Middle frontal gyrus (tissue), 1 donor: ENCODE data around the gene NECTIN4.

Experiments used
- DNase-seq: peaks from one replicate; pipeline ENCODE4 v3.0.0-alpha.2; 2015; ENCODE audit warnings: low spot score; ENCODE audit errors: extremely low spot score

NECTIN4 gene

DNA sequence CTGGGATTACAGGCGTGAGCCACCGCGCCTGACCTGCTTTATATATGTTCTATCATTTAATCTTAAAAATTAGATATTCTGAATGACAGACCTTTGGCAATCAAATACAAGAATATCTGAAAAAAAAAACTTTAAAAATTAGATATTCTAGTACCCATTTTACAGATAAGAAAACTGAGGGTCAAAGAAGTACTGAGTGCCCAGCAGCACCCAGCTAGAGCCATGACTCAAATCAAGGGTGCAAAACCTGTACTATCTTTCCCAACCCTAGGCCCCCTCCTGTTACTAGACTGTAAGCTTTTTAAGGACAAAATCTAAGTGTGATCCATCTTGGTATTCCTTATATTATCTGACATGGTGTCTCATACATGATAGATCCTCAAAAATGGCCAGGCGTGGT is 27.9 kb downstream of the NECTIN4 start:
- DNase-seq: no peak

DNA sequence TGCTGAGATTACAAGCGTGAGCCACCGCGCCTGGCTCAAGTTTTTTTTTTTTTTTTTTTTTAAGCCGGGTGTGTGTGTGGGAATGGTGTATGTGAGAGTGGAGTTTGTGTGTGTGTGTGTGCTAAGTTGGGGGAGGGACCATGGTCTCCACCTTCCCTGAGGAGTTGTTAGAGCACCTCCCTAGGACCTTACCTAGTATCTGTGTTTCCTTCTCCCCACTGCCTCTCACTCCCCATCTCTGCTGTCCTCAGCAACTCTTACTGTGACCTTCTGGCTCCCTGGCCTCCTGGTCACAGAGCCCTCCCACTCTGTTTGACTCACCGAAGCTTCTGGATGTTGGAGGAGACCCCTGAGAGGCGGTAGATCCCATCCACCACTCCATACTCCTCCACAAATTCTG is 30.1 kb downstream of the NECTIN4 start:
- DNase-seq: no peak

DNA sequence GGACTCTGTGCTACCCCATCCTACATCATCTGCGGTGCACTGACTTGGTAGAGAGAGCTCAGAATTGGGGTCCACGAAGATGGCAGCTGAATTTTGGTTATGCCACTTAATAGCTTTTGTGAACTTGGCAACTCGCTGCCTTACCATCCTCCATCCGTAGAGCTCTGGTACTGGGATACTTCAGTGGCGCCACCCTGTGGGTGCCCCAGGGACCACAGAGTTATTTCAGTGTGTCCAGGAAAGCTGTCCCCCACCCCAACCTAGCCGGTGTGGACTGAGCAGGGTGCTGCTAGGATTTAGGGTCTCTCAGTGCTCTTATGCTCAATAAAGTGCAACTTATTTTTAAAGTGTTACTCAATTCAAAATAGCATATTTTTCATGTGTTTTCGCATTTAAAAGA is 34.6 kb downstream of the NECTIN4 start:
- no peak for DNase-seq

DNA sequence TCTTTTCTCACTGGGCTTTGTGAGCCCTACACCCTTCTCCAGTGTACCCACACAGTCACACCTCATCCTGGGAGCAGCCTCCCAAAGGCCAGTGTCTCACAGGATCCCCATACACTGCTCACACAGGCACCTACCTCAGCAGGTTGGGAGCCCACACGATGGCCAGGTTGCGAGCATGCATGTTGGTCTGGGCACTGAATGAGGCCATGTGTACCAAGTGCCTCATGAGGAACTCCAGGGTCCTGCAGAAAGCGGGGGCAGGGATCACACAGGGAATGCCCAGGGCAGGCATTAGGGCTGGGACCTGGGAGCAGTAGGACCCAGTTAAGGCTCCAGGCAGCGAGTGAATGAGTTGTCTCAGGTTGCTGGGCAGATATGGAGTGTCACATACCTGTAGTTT is 35.1 kb downstream of the NECTIN4 start:
- DNase-seq: no peak

DNA sequence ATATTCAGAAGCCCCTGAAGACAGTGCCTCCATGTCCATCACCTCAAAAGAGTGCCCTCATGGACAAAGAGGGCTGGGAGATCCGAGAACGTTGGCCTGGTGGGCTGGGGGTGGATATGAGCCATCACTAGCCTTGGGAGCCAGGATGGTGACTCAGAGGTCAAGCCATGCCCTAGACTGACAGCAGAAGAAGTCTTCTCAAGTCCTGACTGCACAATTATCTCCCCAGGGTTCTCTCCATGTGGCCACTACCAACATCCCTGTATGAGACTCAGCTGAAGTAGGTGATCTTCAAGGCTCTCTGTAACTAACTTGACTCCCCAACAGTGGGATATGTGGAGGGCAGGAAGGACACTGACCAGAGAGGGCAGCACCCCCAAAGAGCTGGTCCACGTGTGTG is 36.5 kb downstream of the NECTIN4 start:
- no peak for DNase-seq

DNA sequence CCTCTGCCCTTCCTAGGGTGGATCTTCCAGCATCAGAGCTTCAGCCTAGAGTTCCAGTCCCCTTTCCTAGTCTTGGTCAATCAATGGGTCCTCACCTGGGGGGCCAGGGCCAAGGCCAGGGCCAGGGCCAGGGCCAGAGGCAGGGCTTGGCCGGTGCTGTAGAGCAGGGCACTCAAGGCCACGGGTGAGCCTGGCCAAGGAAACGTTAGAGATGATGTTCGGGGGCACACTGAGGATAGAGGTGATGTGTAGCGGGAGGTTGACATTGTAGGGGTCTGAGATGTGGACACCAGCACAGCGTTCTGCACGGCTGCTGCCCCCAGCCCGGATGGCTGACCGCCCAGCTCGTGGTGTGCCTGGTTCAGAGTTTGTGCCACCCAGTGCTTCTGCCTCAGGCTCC is 38.1 kb downstream of the NECTIN4 start:
- DNase-seq: no peak

DNA sequence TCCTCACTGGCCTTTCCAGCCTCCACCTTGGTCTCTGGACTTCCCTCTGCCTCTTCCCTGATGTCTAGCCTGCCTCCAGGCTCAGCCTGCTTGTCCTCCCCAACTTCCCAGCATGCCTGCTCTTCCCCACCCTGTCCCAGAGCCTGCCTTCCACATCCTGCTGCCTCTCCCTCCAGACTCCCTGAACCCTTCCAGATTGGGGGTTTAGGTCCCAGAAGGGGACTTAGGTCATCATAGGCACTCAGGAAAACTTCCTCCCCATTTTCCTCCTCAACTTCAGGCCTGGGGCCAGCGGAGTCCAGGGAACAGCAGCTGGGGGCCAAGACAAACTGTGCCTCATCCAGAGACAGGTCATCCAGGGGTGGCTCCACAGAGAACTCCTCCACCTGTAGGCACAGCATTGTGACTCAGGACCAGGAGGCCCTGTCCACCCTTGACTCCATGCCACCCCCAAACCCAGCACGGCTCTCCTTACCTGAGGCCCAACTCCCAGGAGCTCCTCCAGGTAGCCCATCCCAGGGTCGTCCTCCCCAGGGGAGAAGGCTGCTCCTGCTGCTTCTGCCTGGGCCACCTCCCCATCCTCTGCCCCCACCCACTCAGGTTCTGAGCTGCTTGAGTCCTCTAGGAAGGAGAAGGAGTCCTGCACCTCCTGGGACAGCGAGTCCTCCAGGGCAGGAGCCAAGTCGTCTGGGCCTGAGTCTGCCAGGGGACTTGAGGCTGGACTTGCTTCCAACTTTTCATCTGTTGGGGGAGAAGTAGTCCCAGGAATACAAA is 40.2 kb downstream of the NECTIN4 start:
- no peak for DNase-seq

DNA sequence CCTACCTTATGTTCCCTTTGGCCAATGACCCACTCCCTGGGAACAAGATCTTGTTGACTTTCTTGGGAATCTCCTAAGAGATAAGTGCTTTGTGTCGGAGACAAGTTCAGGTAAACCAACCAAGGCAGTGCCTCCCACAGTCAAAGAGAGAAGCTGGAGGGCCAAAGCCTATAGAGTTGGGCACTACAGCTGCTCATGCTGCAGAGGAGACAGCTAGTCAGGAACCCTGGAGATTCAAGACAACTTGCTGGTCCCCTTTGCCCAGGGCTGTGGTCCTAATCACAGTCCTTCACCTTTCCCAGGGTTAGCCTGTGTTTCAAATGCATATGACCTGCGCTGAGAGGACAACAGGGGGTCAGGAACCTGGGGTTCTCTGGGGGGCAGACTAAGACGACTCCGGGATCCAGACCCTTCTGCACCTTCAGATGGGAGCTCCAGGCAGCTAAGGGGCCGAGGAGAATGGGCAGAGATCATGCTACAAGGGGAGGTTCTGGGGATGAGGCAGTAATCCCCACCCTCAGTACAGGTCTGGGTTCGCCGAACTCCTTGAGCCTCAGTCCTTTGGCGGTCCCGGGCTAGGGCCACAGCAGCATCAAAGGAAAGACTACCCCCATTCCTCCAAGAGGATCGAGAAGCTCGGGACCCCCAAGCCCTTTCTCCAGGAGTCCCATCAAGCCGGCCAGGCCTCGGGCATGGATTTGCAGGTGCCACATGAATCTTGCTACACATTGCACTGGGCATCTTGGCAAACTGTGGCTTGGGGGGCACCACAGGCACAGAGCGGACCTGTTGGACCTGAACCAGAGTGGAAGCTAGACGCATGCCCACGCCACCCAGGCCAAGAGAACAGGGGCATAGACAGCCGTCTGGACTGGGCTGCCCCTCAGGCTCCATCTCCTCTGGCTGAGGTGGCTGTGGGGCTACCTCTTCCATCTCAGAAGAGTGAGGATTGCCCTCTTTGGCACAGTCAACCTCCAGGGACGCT is 41.6 kb downstream of the NECTIN4 start:
- no peak for DNase-seq

DNA sequence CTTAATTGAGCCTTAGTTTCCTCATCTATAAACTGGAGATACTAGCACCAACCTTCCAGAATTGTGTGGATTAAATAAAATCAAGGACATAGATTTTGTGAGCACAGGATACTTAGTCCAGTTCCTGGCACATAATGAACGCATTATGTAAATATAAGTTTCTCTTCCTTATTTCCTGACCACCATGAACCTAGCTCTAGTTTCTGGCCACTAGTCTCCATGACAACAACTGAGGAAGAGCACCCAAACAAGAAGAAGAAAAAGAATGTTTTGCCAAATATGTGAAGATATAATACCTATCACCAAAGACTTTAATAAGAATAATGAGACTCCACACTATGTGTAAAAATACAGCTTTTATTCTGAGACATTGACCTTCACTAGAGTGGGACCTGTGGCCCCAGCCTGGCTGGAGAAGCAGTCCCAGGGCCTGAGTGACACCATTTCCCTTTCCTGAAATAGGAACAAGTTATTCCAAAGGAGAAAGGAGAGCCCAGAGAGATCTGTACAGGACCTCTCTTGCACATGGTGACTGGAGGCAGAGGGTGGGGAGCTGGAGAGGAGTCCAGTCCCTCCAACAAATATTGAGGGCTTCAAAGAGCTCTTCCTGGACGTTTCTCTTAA is 42.6 kb downstream of the NECTIN4 start:
- no peak for DNase-seq

DNA sequence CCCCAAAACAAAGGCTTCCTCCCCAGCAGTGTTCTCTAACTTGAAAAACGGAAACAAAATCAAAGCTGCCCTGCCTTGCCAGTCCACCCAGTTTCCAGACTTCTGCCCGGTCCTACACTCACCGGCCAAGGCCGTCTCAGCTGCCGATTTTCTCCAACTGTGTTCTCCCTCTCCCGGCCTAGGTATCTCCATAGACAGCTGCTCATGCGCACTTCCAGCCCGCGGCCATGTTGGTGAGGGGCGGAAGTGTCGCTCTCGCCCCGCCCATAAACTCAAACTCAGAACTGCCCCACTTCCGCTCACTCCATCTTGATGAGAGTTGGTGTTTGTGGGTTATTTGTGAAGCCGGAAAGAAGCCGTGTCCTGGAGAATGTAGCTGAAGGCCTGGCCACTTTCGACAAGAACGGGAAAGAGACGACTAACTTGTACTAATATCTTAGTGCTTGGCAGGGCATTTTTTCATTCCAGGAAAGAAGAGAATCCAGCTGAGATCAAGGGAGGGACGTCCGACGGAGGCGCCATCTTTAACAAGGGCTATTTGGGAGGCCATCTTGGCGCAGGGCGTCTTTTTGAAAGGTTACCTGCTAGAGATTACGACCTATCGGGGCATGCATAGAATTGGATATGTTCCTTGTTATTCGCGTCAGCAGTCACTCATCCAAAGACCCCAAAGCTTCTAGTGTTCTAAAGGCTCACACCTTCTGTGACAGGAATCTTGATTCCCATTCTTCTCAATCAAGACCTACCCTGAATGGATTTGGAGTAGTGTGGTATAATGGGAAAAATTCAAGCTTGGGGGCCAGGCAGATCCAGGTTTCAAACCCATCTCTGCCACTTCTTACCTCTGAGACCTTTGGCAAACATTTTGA is 43.4 kb downstream of the NECTIN4 start, which contains the start of gene USF1:
TSS of gene USF1 (minus strand) at position 242 of the 869 bp plus-strand sequence. CDS start 2,702 bp downstream, outside the sequence.
- DNase-seq: peak; percentile 96

DNA sequence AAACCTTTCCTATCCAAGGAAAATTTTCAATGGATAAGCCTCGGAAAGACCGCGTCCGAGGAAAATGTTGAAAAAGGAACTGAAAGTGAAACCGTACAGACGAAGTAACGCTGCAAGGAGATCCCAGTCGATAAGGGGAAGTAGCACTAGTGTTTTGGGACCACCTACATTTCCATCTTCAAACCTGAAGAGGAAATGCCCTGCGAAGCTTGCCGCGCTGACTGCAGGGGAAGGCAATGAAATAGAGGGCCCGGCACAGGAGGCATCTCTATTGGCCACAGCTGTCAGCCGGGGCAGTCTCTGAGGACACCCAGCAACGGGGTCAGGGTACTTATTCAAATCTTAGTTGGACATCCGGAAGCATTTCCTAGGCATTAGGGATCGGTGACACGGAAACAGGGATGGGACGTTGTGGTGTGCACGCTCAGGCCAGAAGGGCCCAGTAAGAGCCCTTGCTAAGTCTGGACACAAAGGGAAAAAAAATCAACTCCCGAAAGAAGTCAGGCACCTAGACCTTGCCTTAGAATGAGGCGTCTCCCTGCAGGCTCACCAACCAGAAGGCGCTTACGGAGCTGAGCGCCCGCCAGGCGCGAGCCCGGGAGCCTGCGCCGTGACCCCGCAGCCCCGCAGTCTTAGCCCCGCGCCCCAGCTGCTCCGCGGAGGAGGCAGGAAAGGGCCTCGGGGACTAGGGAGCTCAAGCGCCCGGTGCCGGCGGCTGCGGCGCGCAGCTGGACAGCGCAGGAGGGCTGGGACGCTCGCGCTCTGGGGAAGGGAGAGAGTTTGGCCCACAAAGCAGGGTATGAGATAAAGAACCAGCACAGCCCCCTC is 44.2 kb downstream of the NECTIN4 start:
- peak; percentile 20 for DNase-seq

DNA sequence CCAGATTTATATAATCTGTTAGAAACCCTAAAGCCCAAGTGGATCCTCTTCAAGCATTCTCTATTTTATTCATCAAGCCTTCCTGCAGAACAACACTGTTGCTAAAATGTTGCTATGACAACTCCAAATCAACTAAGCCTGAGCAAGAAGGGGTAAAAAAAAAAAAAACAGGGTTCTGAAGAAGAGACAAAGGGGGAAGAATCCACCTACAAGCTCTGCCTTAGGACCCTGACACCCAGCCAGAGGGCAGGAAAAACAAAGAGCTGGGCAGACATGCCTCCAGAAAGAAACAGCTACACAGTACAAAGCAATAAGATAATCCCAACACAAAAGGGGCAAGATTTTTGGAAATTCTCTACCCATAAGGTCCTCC is 44.8 kb downstream of the NECTIN4 start:
- no peak for DNase-seq

DNA sequence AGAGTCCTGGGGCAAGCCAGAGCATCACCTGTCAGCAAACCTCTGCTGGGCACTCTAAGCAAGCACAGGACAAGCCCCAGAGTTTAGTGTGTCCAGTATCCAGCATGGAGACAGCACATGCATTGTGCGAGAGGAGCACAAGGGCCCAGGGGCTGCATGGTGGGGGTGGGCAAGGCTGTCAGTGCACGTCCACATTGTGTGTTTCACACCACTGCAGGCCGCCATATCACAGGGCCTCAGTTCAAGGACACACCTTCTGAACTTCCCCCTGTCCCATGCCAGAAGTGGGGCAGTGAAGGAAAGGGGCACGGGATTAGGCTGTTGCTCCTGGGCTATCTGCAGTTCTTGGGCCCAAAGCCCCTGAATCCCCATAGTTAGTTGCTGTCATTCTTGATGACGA is 49.8 kb downstream of the NECTIN4 start:
- no peak for DNase-seq

DNA sequence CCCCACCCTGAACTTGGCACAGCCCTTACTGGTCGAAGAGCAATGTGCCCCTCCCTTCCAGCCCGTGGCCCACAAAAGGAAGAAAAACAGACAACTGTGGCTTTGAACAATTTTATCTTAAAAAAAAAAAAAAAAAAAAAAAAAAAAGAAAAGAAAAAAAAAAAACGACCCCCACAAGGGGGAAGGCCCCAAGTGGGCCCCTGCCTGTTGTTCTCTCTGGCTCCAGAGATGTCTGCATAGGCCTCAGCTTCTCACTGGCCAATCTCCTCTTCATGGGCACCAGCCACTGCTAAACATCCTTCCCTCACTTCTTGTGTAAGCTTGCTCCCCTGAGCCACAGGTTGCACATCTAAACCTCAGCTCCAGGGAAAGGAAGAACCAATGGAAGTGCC is 50.2 kb downstream of the NECTIN4 start:
- DNase-seq: no peak

DNA sequence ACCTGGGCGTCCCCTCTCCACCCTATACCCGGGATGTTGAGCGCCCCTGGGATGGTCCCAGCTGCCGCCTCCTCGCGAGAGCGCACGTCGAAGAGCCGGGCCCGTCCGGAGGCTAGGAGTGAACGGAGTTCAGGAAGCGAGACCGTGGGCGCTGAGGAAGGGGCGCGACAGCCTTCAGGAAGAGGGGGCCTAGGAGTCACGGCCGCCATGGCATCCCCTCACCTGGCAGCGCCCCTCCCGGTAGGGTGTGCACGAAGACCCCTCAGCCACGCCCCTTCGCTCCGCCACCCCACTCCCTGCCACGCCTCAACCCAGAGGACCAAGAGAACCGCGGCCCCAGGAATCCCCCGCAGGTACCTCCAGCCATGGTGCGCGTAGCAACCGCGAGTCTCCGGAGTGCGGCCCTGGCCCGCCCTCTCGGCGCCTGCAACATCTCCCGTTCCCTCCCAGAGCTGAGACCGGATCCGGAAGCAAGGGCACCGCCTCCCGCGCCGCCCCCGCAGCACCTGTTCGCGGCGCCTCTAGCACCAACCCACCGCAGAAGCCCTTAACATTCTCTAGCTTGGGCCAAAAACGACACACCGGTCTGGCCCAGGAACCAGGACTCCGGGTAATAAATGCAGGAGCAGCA is 50.7 kb downstream of the NECTIN4 start, which contains the start of gene TSTD1:
TSS of gene TSTD1 (minus strand) at position 442 of the 631 bp plus-strand sequence. CDS start at position 367, 75 bp downstream.
- peak; percentile 34 for DNase-seq

DNA sequence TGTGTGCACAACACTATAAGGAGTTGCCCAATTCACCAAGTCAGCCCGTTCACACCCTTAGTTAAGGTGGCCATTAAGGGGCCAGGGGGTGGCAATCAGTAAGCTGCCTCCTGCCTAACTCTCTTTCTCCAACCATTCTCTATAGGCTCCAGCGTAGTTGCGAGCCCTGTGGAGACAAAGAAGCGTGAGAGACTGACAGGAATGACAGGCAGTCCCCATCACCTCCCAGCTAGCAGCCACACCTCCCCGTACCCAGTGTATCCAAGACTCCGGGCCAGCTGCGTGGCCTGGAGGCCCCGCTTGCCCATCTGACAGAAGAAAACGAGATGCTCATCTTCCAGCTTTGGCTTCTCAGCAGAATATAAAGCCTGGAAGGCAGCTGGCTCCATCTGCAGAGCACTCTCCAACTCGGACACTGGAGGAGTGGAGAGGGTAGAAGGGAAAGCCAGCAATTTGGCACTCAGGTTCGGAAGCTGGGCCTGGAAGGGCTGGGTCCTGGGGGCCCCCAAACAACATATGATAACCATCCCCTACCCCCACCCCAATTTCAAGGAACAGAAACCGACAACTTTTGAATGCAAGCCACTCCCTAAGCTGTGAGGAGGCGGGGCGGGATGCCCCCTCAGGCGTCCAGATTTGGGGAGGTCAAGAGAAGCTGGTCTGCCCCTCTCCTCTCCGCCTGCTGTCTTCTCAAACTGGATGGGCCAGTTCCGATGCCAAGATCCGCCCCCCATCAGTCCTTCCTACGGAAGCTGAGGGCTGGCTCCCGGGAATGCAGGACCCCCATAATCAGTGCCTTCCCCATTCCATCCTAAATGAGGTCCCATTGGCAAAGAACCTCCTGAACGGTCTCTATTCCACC is 51.5 kb downstream of the NECTIN4 start:
- DNase-seq: no peak

DNA sequence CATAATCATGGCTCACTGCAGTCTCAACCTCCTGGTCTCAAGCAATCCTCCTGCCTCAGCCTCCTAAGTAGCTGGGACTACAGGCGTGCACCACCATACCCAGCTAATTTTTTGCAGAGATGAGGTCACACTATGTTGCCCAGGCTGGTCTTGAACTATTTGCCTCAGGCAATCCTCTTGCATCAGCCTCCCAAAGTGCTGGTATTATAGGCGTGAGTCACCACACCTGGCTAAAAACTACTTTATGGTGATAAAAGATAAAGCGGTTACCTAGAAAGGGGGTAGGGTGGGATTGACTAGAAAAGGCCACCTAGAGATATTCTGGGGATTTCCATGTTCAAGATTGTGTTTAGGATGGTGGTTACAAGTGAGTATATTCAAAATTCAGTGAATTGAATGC is 55.6 kb downstream of the NECTIN4 start:
- DNase-seq: no peak

DNA sequence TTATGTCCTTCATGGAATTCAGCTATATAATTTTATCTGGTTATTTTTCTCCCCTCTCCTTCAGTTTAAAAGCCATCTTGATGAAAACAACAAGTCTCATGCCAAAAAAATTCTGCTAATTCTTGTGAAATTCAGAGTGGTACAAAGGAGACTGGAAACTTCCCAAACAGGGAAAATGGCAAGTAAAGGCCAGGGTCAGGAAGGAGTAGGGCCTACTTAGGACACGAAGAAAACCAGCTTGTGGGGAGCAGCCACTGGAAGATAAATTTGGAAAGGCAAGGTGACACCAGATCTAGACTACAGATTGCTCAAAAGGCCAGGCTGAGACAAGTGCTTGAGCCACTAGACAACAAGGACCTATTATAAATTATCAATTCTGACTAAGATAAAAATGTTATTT is 56.9 kb downstream of the NECTIN4 start:
- no peak for DNase-seq
